ENCODE data around the gene CEP57L1.

DNA sequence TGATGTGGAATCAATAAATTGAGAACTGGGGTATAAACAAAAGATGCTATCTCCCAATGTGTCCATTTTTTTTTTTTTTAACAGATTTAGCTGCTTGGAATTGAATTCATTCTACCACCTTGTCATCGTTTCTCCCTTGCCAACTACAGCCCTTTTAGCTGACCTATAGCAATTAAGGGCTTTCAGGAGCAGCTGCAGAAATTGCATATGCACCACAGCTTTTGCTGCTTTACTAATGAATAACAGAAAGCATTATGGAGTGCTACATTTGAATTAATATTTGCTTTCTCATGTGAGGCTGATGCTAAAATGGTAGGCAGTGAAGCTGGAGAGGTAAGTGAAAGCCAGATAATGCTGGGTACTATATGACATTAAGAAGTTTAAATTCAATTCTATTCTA is 6.3 kb upstream of the CEP57L1 start:
- TF ChIP-seq EZH2 (IDR thresholded peaks at IDR 0.05; ENCODE audit: insufficient read depth, poor library complexity, severe bottlenecking) (no peak), EZH2phosphoT487 (IDR thresholded peaks at IDR 0.05; ENCODE audit: insufficient read depth, low read depth) (no peak)
